Thyroid gland (tissue), 4 donors: ENCODE results near the gene CCL24.

Experiments
- CTCF ChIP-seq, 6 experiments: fragments of 200-600 bp in 3 of 6; fragments of 450-650 bp in 3 of 6; sonication (generic) in 3 of 6; IDR thresholded peaks; one replicate each; pipeline ENCODE4 v1.5.1; 2016 to 2019; ENCODE audit warnings: antibody characterized with exemption in 6 of 6, mild to moderate bottlenecking in 2 of 6, inconsistent platforms in 1 of 6, moderate library complexity in 1 of 6
- POLR2A ChIP-seq, 2 donors: fragments of 450-650 bp; IDR thresholded peaks; one replicate each; pipeline ENCODE4 v1.6.1; 2017; ENCODE audit warnings: antibody characterized with exemption in 2 of 2, mild to moderate bottlenecking in 2 of 2, moderate library complexity in 1 of 2

GRCh38 chr7:75820688-75821087 lies 7.1 kb upstream of the CCL24 start:
- TF ChIP-seq CTCF (IDR thresholded peaks at IDR 0.05) (no peak), POLR2A (IDR thresholded peaks at IDR 0.05) (no peak)
